Memory B cell (primary cell): Measurements from ENCODE around the gene OVOL2.

ENCODE experiments used
- ATAC-seq: fragments of 150-1000 bp; cut with Tn5 transposase; 2 replicates; pipeline ENCODE4 v1.10.0; 2021; ENCODE audit warnings: low read depth, mild to moderate bottlenecking, moderate library complexity
- DNase-seq, 2 donors: peaks; one replicate each; pipeline ENCODE4 v3.0.0; 2022; ENCODE audit warnings: low spot score in 2 of 2
- H3K27ac Mint-ChIP-seq: one replicate; pipeline ENCODE4 v1.8.0; 2022; ENCODE audit warnings: mild to moderate bottlenecking, moderate library complexity, mixed read lengths
- H3K27me3 Mint-ChIP-seq: one replicate; pipeline ENCODE4 v1.8.0; 2022; ENCODE audit warnings: mixed read lengths
- H3K36me3 Mint-ChIP-seq: one replicate; pipeline ENCODE4 v1.8.0; 2022; ENCODE audit warnings: mild to moderate bottlenecking, mixed read lengths
- H3K4me1 Mint-ChIP-seq: one replicate; pipeline ENCODE4 v1.8.0; 2022; ENCODE audit warnings: mixed read lengths
- H3K4me3 Mint-ChIP-seq: one replicate; pipeline ENCODE4 v1.8.0; 2022; ENCODE audit warnings: mild to moderate bottlenecking, moderate library complexity, mixed read lengths
- H3K9me3 Mint-ChIP-seq: one replicate; pipeline ENCODE4 v1.8.0; 2022; ENCODE audit warnings: mixed read lengths

Gene OVOL2

GRCh38 chr20:17999566-17999965 lies 58.1 kb downstream of the OVOL2 start:
- Mint-ChIP-seq H3K4me1 (peaks cover 10% of the 10 kb centered on the region), H3K9me3 (no peaks in the 10 kb centered on the region), H3K4me3 (no peak overlapping the region), H3K27ac (no peak overlapping the region), H3K36me3 (no peaks in the 10 kb centered on the region), H3K27me3 (peaks cover 2% of the 10 kb centered on the region)
- ATAC-seq (no peak), DNase-seq (no peak)

- Mint-ChIP-seq H3K9me3 (no peaks in the 10 kb centered on the region), H3K27ac (no peak overlapping the region), H3K36me3 (no peaks in the 10 kb centered on the region), H3K4me3 (no peak overlapping the region), H3K4me1 (peaks cover 4% of the 10 kb centered on the region), H3K27me3 (peaks cover 2% of the 10 kb centered on the region)
- no peak for ATAC-seq
- no peak for DNase-seq
Observed at GRCh38 chr20:17998446-17998845, 59.3 kb downstream of the OVOL2 start.

DNA sequence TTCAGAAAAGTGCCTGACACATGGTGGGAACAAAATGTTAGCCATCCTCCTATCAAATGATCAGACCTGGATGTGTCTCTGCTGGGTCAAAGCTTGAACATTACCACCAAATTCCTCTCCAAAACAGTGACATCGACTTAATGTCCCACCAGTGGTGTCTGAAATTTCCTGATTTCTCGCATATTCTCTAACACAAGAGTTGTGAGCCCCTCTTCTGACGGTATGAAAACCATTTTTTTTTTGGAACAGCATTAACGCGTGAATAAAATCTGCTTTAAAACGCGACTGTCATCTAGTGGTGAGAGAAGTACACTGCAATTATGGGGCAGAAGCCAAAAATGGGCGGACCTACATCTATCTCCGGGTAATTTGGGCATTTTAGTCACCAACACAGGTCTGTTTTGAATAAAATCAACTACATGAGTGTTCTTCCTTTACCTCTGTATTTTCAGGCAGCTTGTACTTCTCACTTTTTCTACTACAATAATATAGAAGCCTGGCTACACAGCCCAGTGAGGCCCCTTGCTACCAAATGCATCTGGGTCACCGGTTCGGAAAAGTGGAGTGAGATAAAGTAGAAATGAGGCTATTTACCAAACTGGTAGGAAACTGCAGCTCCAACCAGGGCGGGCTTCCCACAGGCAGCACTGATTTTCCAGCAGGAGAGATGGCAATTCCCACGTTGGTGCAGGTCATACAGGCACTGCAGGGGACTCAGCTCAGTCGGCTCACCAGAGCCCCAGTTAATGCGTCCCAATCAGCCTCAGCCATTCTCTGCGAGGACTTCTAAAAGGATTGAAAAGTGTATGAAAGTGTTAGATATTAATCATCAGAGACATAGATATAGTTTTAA lies 61.5 kb downstream of the OVOL2 start:
- H3K27ac Mint-ChIP-seq, result no peak overlapping the region
- peaks cover 9% of the 10 kb centered on the region for H3K4me1 Mint-ChIP-seq
- peak; percentile 82 for ATAC-seq
- H3K36me3 Mint-ChIP-seq, result no peaks in the 10 kb centered on the region
- no peaks in the 10 kb centered on the region for H3K9me3 Mint-ChIP-seq
- peaks cover 2% of the 10 kb centered on the region for H3K27me3 Mint-ChIP-seq
- DNase-seq, result peak; percentile 45 to 62
- no peak overlapping the region for H3K4me3 Mint-ChIP-seq

GRCh38 chr20:17993546-17993945 lies 64.2 kb downstream of the OVOL2 start:
- no peak for ATAC-seq
- Mint-ChIP-seq H3K36me3 (peaks cover 8% of the 10 kb centered on the region), H3K4me3 (no peak overlapping the region), H3K9me3 (no peaks in the 10 kb centered on the region), H3K27ac (no peak overlapping the region), H3K4me1 (peaks cover 9% of the 10 kb centered on the region), H3K27me3 (no peaks in the 10 kb centered on the region)
- DNase-seq, result no peak

DNA sequence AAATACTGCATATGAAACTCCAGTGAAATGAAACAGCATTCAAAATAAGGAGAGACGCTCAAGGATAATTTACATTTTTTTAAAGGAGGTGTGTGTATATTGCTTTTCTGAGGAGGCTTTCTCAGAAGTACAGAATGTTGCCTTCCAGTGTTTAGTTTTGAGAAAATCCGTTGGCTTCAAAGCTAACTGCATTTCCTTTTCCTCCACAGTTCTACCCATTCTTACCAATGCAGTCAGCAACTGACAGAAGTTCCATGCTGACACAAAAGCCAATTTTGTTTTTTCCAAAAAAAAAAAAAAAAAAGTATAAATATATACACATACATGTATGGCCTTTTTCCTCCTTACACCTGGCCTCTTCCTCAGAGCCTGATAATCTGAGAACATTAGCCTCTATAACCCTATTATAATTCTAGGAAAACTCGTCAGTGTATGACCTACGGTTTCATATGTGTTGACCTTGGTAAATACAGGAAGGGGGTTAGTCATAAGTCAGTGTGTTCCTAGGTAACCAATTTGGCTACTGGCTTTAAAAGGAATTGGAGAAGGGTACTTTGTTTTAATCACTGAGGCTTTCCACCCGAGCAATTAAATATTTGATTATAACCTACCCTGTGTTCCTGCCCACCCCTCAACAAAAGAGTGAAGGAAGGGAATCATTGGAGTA lies 64.7 kb downstream of the OVOL2 start:
- no peak overlapping the region for H3K4me3 Mint-ChIP-seq
- H3K27me3 Mint-ChIP-seq, result no peaks in the 10 kb centered on the region
- ATAC-seq (no peak), DNase-seq (no peak)
- peaks cover 9% of the 10 kb centered on the region for H3K4me1 Mint-ChIP-seq
- H3K9me3 Mint-ChIP-seq, result no peaks in the 10 kb centered on the region
- H3K36me3 Mint-ChIP-seq, result peaks cover 8% of the 10 kb centered on the region
- peak overlapping the region; percentile 74 for H3K27ac Mint-ChIP-seq

- Mint-ChIP-seq H3K9me3 (no peaks in the 10 kb centered on the region), H3K27ac (peak overlapping the region; percentile 74), H3K36me3 (peaks cover 12% of the 10 kb centered on the region), H3K27me3 (no peaks in the 10 kb centered on the region), H3K4me1 (peaks cover 9% of the 10 kb centered on the region), H3K4me3 (peak overlapping the region; percentile 14)
- ATAC-seq (no peak), DNase-seq (no peak)
Observed at GRCh38 chr20:17992224-17992637, 65.5 kb downstream of the OVOL2 start.

GRCh38 chr20:17990278-17990972 lies 67.3 kb downstream of the OVOL2 start:
- Mint-ChIP-seq H3K4me1 (peaks cover 5% of the 10 kb centered on the region), H3K27me3 (no peaks in the 10 kb centered on the region), H3K9me3 (no peaks in the 10 kb centered on the region), H3K36me3 (peaks cover 12% of the 10 kb centered on the region), H3K4me3 (no peak overlapping the region), H3K27ac (no peak overlapping the region)
- no peak for DNase-seq
- no peak for ATAC-seq

- H3K27ac Mint-ChIP-seq, result peak overlapping the region; percentile 73
- H3K4me1 Mint-ChIP-seq, result peaks cover 6% of the 10 kb centered on the region
- ATAC-seq (no peak), DNase-seq (no peak)
- H3K9me3 Mint-ChIP-seq, result no peaks in the 10 kb centered on the region
- no peak overlapping the region for H3K4me3 Mint-ChIP-seq
- no peaks in the 10 kb centered on the region for H3K27me3 Mint-ChIP-seq
- H3K36me3 Mint-ChIP-seq, result peaks cover 12% of the 10 kb centered on the region
Observed at GRCh38 chr20:17987988-17988387, 69.7 kb downstream of the OVOL2 start.

GRCh38 chr20:17985388-17986018 lies 72.2 kb downstream of the OVOL2 start:
- Mint-ChIP-seq H3K27me3 (no peaks in the 10 kb centered on the region), H3K27ac (no peak overlapping the region), H3K36me3 (peaks cover 18% of the 10 kb centered on the region), H3K9me3 (no peaks in the 10 kb centered on the region), H3K4me3 (no peak overlapping the region), H3K4me1 (peaks cover 6% of the 10 kb centered on the region)
- ATAC-seq (no peak), DNase-seq (no peak)

GRCh38 chr20:17976305-17976704 lies 81.4 kb downstream of the OVOL2 start:
- H3K4me1 Mint-ChIP-seq, result peaks cover 20% of the 10 kb centered on the region
- peaks cover 15% of the 10 kb centered on the region for H3K36me3 Mint-ChIP-seq
- no peaks in the 10 kb centered on the region for H3K27me3 Mint-ChIP-seq
- no peak overlapping the region for H3K4me3 Mint-ChIP-seq
- H3K9me3 Mint-ChIP-seq, result no peaks in the 10 kb centered on the region
- H3K27ac Mint-ChIP-seq, result no peak overlapping the region
- DNase-seq (no peak), ATAC-seq (no peak)
